ENCODE results near the gene JMJD1C.

Gene JMJD1C

GRCh38 chr10:63161592-63161991 is 304.2 kb downstream of the JMJD1C start:
- no peak overlapping the region for H3K4me3 ChIP-seq (ENCODE audit: low read depth, low read length)
- no peaks in the 10 kb centered on the region for H3K27me3 ChIP-seq (ENCODE audit: control insufficient read depth, insufficient read depth, low read length)
- H2AFZ ChIP-seq, result no peak overlapping the region
- no peak for TF ChIP-seq CTCF (IDR thresholded peaks at IDR 0.05)
- H3K79me2 ChIP-seq, result no peaks in the 10 kb centered on the region
- H3K9ac ChIP-seq, result no peak overlapping the region
- H3K4me1 ChIP-seq, result no peaks in the 10 kb centered on the region
- H3K4me2 ChIP-seq (ENCODE audit: low read length), result no peak overlapping the region
- H3K36me3 ChIP-seq (ENCODE audit: control insufficient read depth, insufficient read depth, low read length), result no peaks in the 10 kb centered on the region
- no peak overlapping the region for H3K27ac ChIP-seq
- no peaks in the 10 kb centered on the region for H3K9me3 ChIP-seq (ENCODE audit: control insufficient read depth, low read length)

DNA sequence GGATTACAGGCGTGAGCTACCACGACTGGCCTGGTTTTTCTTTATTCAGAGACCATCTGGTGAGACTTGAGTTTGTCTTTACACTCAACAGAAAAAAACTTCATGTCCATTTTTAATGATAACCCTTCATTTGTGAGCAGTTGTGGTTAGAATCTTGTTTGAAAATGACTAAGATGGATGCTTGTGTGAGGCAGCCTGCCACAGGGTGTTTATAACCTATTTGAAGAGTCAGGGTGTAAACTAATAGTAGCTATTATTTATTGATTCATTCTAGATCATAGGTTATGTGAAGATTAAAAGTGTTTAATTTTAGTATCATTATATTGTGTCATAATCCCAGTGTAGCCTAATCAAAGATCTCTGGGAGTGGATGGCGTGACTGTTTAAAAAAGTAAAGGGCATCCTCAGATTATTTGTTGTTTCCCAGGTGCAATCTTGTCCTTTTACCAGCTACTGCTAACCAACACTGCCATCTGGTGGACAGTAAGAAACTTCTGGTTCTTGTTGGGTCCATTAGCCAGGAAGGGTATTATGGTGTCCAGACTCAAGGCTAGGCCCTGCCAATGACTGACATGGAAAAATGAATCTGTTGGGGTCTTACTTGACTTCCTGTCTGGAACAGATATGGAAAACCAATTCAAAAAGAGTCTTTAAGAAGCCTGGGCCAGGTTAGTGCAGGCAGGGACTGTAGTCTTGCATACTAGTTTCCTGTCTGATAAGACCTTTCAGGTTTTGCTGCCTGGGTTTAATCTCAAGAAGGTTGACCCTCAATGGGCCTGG is 307.7 kb downstream of the JMJD1C start:
- Histone ChIP-seq H3K27ac (no peak overlapping the region), H3K9me3 (ENCODE audit: control insufficient read depth, low read length) (no peaks in the 10 kb centered on the region), H2AFZ (no peak overlapping the region), H3K9ac (no peak overlapping the region), H3K4me3 (ENCODE audit: low read depth, low read length) (no peak overlapping the region), H3K4me2 (ENCODE audit: low read length) (no peak overlapping the region), H3K4me1 (no peaks in the 10 kb centered on the region), H3K27me3 (ENCODE audit: control insufficient read depth, insufficient read depth, low read length) (no peaks in the 10 kb centered on the region), H3K79me2 (no peaks in the 10 kb centered on the region), H3K36me3 (ENCODE audit: control insufficient read depth, insufficient read depth, low read length) (no peaks in the 10 kb centered on the region)
- peak; percentile 83 for TF ChIP-seq CTCF (IDR thresholded peaks at IDR 0.05)

DNA sequence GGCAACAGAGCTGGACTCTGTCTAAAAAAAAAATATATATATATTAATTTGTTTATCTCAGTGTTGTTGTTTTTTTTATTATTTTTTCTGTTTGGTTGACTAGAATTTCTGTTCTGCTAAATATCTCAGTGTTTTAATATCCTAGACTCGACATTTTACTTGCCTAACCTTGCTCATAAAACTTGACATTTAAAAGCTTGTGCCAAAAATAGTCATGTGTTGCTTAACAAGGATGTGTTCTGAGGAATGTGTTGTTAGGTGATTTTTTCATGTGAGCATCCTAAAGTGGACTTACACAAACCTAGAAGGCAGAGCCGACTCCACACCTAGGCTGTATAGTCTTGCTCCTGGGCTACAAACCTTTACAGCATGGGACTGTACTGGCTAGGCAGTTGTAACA is 309.5 kb downstream of the JMJD1C start:
- no peak for TF ChIP-seq CTCF (IDR thresholded peaks at IDR 0.05)

GRCh38 chr10:63155388-63156020 is 310.3 kb downstream of the JMJD1C start:
- no peaks in the 10 kb centered on the region for H3K9me3 ChIP-seq (ENCODE audit: control insufficient read depth, low read length)
- no peak for TF ChIP-seq CTCF (IDR thresholded peaks at IDR 0.05)
- no peak overlapping the region for H2AFZ ChIP-seq
- no peaks in the 10 kb centered on the region for H3K27me3 ChIP-seq (ENCODE audit: control insufficient read depth, insufficient read depth, low read length)
- H3K4me2 ChIP-seq (ENCODE audit: low read length), result no peak overlapping the region
- H3K9ac ChIP-seq, result no peak overlapping the region
- no peaks in the 10 kb centered on the region for H3K4me1 ChIP-seq
- H3K36me3 ChIP-seq (ENCODE audit: control insufficient read depth, insufficient read depth, low read length), result no peaks in the 10 kb centered on the region
- H3K27ac ChIP-seq, result no peak overlapping the region
- H3K79me2 ChIP-seq, result no peaks in the 10 kb centered on the region
- H3K4me3 ChIP-seq (ENCODE audit: low read depth, low read length), result no peak overlapping the region

More for the DNA sequence above, 309.5 kb downstream of the JMJD1C start:
- no peak overlapping the region for H3K9ac ChIP-seq
- no peaks in the 10 kb centered on the region for H3K4me1 ChIP-seq
- no peaks in the 10 kb centered on the region for H3K79me2 ChIP-seq
- H3K9me3 ChIP-seq (ENCODE audit: control insufficient read depth, low read length), result no peaks in the 10 kb centered on the region
- H3K4me2 ChIP-seq (ENCODE audit: low read length), result no peak overlapping the region
- H3K27ac ChIP-seq, result no peak overlapping the region
- H3K4me3 ChIP-seq (ENCODE audit: low read depth, low read length), result no peak overlapping the region
- H2AFZ ChIP-seq, result no peak overlapping the region
- H3K36me3 ChIP-seq (ENCODE audit: control insufficient read depth, insufficient read depth, low read length), result no peaks in the 10 kb centered on the region
- H3K27me3 ChIP-seq (ENCODE audit: control insufficient read depth, insufficient read depth, low read length), result no peaks in the 10 kb centered on the region
